ENCODE results near the gene CHKA. TPM values are rescaled to one million over a fixed set of nuclear protein-coding genes. Genes with fewer than 3 reads are reported as not detected.

The CHKA gene
- total RNA-seq, 4 donors from 2014 or later = 1.1 to 13.0 (median 4.2) TPM

DNA sequence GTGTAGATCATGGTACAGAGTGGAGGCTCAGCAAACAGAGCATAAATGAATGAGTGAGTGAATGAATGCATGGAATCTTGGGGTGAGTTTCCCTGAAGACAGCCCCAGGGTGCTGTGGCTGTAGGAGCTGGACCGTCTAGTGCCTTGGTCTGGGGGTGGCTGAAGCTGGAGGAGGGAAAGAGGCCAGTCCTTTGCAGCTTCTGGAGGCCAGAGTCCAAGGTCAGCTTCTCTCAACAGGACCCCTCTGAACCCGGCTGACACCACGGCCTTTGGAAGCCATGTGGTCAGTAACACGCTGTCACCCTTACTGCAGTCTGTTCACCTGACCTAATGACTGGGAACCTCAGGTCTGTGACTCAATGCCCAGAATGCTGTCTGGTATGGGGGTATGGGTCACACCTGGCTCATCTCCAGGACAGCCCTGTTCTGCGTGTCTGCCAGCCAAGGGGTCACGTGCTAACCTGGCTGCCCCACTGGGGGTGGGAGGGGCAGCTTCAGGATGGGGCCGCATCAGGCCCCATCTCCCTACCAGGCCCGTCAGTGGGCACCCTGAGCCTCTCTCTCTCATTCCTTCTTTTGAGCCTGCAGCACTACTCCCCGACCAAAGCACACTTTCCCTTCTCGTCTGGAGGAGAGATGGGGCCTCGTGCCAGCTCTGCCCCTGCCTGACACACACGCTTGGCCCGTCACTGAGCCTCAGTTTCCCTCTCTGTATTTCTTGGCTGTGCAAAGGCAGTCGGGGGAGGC, 24.1 kb upstream of the CHKA start:
- Histone ChIP-seq H3K36me3 (no peaks in the 10 kb centered on the region), H3K27me3 (no peaks in the 10 kb centered on the region), H3K27ac (peak overlapping the region in 2 of 4 donors; percentile 49 to 83), H3K4me1 (peaks cover 0 to 57% (median 35%) of the 10 kb centered on the region in 3 donors), H3K4me3 (no peak overlapping the region), H3K9me3 (no peaks in the 10 kb centered on the region)
- 75 to 79% methylated on average over 10 to 12 of the region's 14 CpGs for WGBS, 2 donors
- TF ChIP-seq, protein P1, sequence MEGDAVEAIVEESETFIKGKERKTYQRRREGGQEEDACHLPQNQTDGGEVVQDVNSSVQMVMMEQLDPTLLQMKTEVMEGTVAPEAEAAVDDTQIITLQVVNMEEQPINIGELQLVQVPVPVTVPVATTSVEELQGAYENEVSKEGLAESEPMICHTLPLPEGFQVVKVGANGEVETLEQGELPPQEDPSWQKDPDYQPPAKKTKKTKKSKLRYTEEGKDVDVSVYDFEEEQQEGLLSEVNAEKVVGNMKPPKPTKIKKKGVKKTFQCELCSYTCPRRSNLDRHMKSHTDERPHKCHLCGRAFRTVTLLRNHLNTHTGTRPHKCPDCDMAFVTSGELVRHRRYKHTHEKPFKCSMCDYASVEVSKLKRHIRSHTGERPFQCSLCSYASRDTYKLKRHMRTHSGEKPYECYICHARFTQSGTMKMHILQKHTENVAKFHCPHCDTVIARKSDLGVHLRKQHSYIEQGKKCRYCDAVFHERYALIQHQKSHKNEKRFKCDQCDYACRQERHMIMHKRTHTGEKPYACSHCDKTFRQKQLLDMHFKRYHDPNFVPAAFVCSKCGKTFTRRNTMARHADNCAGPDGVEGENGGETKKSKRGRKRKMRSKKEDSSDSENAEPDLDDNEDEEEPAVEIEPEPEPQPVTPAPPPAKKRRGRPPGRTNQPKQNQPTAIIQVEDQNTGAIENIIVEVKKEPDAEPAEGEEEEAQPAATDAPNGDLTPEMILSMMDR (IDR thresholded peaks at IDR 0.05) = no peak
- TF ChIP-seq POLR2A (IDR thresholded peaks at IDR 0.05) = no peak
- intact Hi-C loops (cut with DNase I) = no loop called here
- no peak for DNase-seq

DNA sequence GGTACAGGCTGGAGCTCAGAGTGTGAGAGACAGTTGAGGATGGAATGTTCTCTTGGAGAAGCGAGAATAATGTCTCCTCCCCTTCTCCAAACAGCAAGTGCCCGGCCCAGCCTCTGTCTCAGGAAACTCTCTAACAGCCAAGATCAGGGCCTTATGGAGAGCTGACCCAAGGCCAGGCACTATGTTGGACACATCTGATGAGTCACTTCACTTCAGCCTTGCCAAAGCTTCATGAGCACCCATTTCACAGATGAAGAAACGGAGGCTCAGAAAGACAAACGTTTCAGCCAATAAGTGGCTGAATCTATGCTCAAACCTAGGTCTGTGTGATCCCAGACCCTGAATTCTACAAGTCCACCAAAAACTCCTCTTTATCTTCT, 22.1 kb upstream of the CHKA start:
- intact Hi-C loops (cut with DNase I) = no loop called here
- Histone ChIP-seq H3K9me3 (no peaks in the 10 kb centered on the region), H3K4me3 (no peak overlapping the region), H3K27ac (no peak overlapping the region), H3K27me3 (no peaks in the 10 kb centered on the region), H3K36me3 (no peaks in the 10 kb centered on the region), H3K4me1 (peaks cover 0 to 50% (median 33%) of the 10 kb centered on the region in 3 donors)
- WGBS, 2 donors = 84 to 85% methylated on average over 4 of the region's 4 CpGs
- no peak for DNase-seq
- TF ChIP-seq, protein P1 (IDR thresholded peaks at IDR 0.05) = no peak
- TF ChIP-seq POLR2A (IDR thresholded peaks at IDR 0.05) = no peak

DNA sequence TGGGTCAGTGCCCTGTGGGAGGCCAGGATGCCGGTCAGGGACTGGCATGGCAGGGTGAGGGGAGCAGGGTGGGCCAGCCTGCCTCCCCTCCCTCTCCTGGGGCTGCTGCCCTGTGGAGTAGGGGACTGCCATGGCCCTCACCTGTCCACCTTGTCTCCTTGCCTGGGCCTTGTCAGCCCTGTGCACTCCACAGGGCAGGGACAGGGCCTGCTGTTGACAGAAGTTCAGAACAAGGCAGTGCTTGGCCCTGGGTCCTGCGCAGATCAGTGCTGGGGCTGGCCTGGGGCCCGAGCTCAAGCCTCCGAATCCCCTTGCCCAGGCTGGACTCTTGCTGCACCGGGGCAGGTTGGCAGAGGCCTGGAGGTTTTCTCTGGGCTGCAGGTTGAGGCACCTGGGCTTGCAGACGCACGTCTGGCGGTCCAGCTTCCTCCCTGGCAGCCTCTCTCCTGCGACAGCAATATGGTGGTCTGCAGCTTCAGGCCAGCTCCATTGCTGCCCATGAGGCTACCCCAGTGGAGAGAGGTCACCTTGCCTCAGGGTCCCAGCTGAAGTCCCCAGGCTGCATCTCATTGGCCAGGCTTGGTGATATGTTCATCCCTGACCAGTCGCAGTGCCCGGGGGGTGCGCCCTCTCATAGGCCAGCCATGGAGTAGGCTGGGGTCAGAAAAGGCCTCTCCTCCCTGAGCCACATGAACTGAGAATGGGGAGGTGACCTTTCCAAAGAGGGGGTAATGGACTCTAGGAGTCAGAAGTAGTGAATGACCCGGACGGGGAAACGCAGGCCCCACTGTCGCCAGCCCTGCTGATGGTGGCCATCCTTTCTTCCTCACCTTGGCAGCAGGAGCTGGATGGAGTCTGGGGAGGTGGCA, 21.5 kb upstream of the CHKA start:
- peaks cover 0 to 55% (median 33%) of the 10 kb centered on the region in 3 donors for H3K4me1 ChIP-seq
- H3K4me3 ChIP-seq = peak overlapping the region in 1 of 4 donors; percentile 12
- 50 to 80% methylated on average over 2 to 5 of the region's 16 CpGs for WGBS, 2 donors
- no peaks in the 10 kb centered on the region for H3K36me3 ChIP-seq
- H3K27me3 ChIP-seq = no peaks in the 10 kb centered on the region
- H3K9me3 ChIP-seq = no peaks in the 10 kb centered on the region
- H3K27ac ChIP-seq = peak overlapping the region in 3 of 4 donors; percentile 17 to 79 (median 68)
- intact Hi-C loops (cut with DNase I) = no loop called here
- TF ChIP-seq, protein P1 (IDR thresholded peaks at IDR 0.05) = no peak
- no peak for TF ChIP-seq POLR2A (IDR thresholded peaks at IDR 0.05)
- DNase-seq = no peak

DNA sequence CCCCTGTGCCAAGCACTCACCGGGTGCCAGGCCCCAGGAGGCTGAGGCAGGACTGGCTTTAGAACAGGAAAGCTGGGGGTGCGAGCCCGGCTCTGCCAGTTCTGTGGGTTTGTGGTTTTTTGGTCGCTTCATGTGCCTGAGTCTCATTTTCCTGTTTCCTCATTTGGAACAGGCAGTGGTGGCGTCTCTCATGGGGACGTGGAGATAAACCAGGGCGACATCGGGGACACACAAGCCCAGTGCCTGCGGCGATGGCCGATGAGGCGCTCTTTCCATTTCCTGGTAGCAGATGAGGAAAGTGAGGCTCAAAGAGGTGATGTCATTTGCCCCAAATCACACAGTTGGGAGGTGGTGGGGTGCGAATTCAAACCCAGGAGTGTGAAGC, 20.8 kb upstream of the CHKA start:
- 27 to 60% methylated on average over 5 to 12 of the region's 13 CpGs for WGBS, 2 donors
- intact Hi-C loops (cut with DNase I) = no loop called here
- no peak for DNase-seq
- peak overlapping the region in 1 of 4 donors; percentile 12 for H3K4me3 ChIP-seq
- no peaks in the 10 kb centered on the region for H3K9me3 ChIP-seq
- TF ChIP-seq, protein P1 (IDR thresholded peaks at IDR 0.05) = no peak
- no peak for TF ChIP-seq POLR2A (IDR thresholded peaks at IDR 0.05)
- peak overlapping the region in 3 of 4 donors; percentile 17 to 79 (median 68) for H3K27ac ChIP-seq
- no peaks in the 10 kb centered on the region for H3K27me3 ChIP-seq
- no peaks in the 10 kb centered on the region for H3K36me3 ChIP-seq
- H3K4me1 ChIP-seq = peaks cover 0 to 51% (median 30%) of the 10 kb centered on the region in 3 donors
